ENCODE data around the gene DOCK3.
"Not testable (repeated sequence)": the region's sequence is repeated elsewhere in the genome, so short reads cannot be mapped to it uniquely, and the experiment has no call there.

Gene DOCK3

GRCh38 chr3:51092141-51092540 is 417.4 kb downstream of the DOCK3 start:
- DNase-seq (ENCODE audit: low read depth, low spot score) = not testable (repeated sequence)

- DNase-seq (ENCODE audit: low read depth, low spot score) = not testable (repeated sequence)
Measured at GRCh38 chr3:51094838-51095237, 420.1 kb downstream of the DOCK3 start.

- DNase-seq (ENCODE audit: low read depth, low spot score) = peak; percentile 78
Measured at GRCh38 chr3:51099794-51100535, 425.2 kb downstream of the DOCK3 start.

GRCh38 chr3:51100536-51100851 is 425.8 kb downstream of the DOCK3 start:
- no peak for DNase-seq (ENCODE audit: low read depth, low spot score)

- peak; percentile 3 for DNase-seq (ENCODE audit: low read depth, low spot score)
Measured at GRCh38 chr3:51102396-51102795, 427.7 kb downstream of the DOCK3 start.

- DNase-seq (ENCODE audit: low read depth, low spot score) = no peak
Measured at GRCh38 chr3:51106242-51106876, 431.6 kb downstream of the DOCK3 start.

GRCh38 chr3:51110586-51110985 is 435.9 kb downstream of the DOCK3 start:
- no peak for DNase-seq (ENCODE audit: low read depth, low spot score)

GRCh38 chr3:51122944-51123343 is 448.2 kb downstream of the DOCK3 start:
- no peak for DNase-seq (ENCODE audit: low read depth, low spot score)

GRCh38 chr3:51123531-51123930 is 448.8 kb downstream of the DOCK3 start:
- DNase-seq (ENCODE audit: low read depth, low spot score) = no peak

- DNase-seq (ENCODE audit: low read depth, low spot score) = not testable (repeated sequence)
Measured at GRCh38 chr3:51131607-51132006, 456.9 kb downstream of the DOCK3 start.

GRCh38 chr3:51137715-51138114 is 463.0 kb downstream of the DOCK3 start:
- no peak for DNase-seq (ENCODE audit: low read depth, low spot score)

GRCh38 chr3:51139616-51140015 is 464.9 kb downstream of the DOCK3 start:
- peak; percentile 77 for DNase-seq (ENCODE audit: low read depth, low spot score)

- DNase-seq (ENCODE audit: low read depth, low spot score) = no peak
Measured at GRCh38 chr3:51141573-51141972, 466.8 kb downstream of the DOCK3 start.

- DNase-seq (ENCODE audit: low read depth, low spot score) = no peak
Measured at GRCh38 chr3:51145811-51146585, 471.3 kb downstream of the DOCK3 start.

- DNase-seq (ENCODE audit: low read depth, low spot score) = no peak
Measured at GRCh38 chr3:51146781-51147180, 472.1 kb downstream of the DOCK3 start.

- DNase-seq (ENCODE audit: low read depth, low spot score) = no peak
Measured at GRCh38 chr3:51156147-51156546, 481.4 kb downstream of the DOCK3 start.

- DNase-seq (ENCODE audit: low read depth, low spot score) = peak; percentile 59
Measured at GRCh38 chr3:51163051-51163450, 488.3 kb downstream of the DOCK3 start.

- no peak for DNase-seq (ENCODE audit: low read depth, low spot score)
Measured at GRCh38 chr3:51173518-51174271, 499.0 kb downstream of the DOCK3 start.

- DNase-seq (ENCODE audit: low read depth, low spot score) = no peak
Measured at GRCh38 chr3:51176923-51177322, 502.2 kb downstream of the DOCK3 start.

- not testable (repeated sequence) for DNase-seq (ENCODE audit: low read depth, low spot score)
Measured at GRCh38 chr3:51186446-51186845, 511.7 kb downstream of the DOCK3 start.

- no peak for DNase-seq (ENCODE audit: low read depth, low spot score)
Measured at GRCh38 chr3:51190199-51190598, 515.5 kb downstream of the DOCK3 start.

GRCh38 chr3:51190827-51191226 is 516.1 kb downstream of the DOCK3 start:
- no peak for DNase-seq (ENCODE audit: low read depth, low spot score)
